HepG2 (cell line): ENCODE data around the gene PRKG1.

ENCODE experiments used
- GTF2F1 ChIP-seq: fragments of 150-350 bp; IDR thresholded peaks from 2 replicates; pipeline ENCODE4 v1.6.1; 2014; ENCODE audit warnings: low read length
- RBM22 ChIP-seq: fragments of 200-400 bp; formaldehyde crosslinking; optimal IDR thresholded peaks from 2 replicates; pipeline ENCODE3; 2017; ENCODE audit warnings: mild to moderate bottlenecking, low read length, moderate library complexity
- TF ChIP-seq, protein P1 (sequence below): sonication (generic); formaldehyde crosslinking; IDR thresholded peaks from 2 replicates; pipeline ENCODE4 v1.5.0; 2020; ENCODE audit warnings: mild to moderate bottlenecking, missing genetic modification reagents, moderate library complexity

DNA sequence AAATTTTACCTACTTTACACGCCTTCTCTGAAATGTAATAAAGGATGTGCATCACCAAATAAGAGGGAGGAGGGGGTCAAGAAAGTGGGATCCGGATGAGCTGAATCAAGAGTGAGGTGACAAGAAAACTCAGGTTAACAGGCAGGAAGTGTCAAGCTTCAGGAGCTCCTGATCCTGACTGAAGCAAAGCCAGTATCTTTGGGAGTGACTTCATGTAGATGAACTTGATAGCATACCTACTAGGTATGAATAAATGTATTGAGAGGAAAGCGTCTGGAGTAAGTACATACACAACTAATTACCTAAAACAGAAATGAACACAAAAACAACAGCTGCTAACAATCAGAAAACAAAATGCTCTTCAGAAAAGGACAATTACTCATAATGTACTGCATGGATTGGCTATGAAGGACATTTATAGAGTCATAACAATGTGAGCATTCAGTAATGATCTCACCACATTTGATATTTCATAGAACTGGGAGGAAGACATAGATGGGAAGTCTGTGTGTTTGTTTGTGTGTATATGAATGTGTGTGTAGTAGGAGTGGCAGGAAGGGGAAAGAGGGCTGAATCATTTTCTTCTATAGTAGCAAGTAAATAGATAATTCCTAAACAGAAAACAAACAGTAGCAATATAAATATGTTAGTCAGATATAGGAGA is 29.4 kb downstream of the PRKG1 start:
- no peak for TF ChIP-seq RBM22
- TF ChIP-seq, protein P1, sequence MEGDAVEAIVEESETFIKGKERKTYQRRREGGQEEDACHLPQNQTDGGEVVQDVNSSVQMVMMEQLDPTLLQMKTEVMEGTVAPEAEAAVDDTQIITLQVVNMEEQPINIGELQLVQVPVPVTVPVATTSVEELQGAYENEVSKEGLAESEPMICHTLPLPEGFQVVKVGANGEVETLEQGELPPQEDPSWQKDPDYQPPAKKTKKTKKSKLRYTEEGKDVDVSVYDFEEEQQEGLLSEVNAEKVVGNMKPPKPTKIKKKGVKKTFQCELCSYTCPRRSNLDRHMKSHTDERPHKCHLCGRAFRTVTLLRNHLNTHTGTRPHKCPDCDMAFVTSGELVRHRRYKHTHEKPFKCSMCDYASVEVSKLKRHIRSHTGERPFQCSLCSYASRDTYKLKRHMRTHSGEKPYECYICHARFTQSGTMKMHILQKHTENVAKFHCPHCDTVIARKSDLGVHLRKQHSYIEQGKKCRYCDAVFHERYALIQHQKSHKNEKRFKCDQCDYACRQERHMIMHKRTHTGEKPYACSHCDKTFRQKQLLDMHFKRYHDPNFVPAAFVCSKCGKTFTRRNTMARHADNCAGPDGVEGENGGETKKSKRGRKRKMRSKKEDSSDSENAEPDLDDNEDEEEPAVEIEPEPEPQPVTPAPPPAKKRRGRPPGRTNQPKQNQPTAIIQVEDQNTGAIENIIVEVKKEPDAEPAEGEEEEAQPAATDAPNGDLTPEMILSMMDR: no peak
- TF ChIP-seq GTF2F1: no peak
